ENCODE data around the gene GPR150. TPM values are rescaled to one million over a fixed set of nuclear protein-coding genes. Genes with fewer than 3 reads are reported as not detected.
A peak's percentile ranks its signal among the peaks of the same experiment; 100 is the strongest.

Gene GPR150
- total RNA-seq, 1 donor from 2014 or later, result 0.14 TPM

GRCh38 chr5:95627971-95628810 lies 8.3 kb downstream of the GPR150 start:
- H3K4me1 Mint-ChIP-seq (ENCODE audit: low read depth, unreplicated experiment), result peaks cover 20% of the 10 kb centered on the region
- Histone ChIP-seq H3K4me3 (ENCODE audit: insufficient read depth, low read depth, low read length) (no peak overlapping the region), H3K9me3 (ENCODE audit: insufficient read depth, low read depth, low read length) (peaks cover 3% of the 10 kb centered on the region), H4K20me1 (ENCODE audit: insufficient read depth, low read length) (no peaks in the 10 kb centered on the region), H3K9ac (ENCODE audit: low read length) (no peak overlapping the region), H3K4me2 (ENCODE audit: low read length) (no peak overlapping the region), H3K79me2 (ENCODE audit: insufficient read depth, low read length) (no peaks in the 10 kb centered on the region), H2AFZ (ENCODE audit: low read depth, low read length) (no peak overlapping the region), H3K27me3 (ENCODE audit: insufficient read depth, low read length) (no peaks in the 10 kb centered on the region), H3K27ac (ENCODE audit: low read depth, low read length) (no peak overlapping the region), H3K4me1 (ENCODE audit: insufficient read depth, low read length) (peaks cover 13% of the 10 kb centered on the region), H3K36me3 (ENCODE audit: insufficient read depth, low read length) (no peaks in the 10 kb centered on the region)
- no peak overlapping the region for H3K4me3 Mint-ChIP-seq (ENCODE audit: unreplicated experiment)
- FAIRE-seq (no peak), DNase-seq (ENCODE audit: low read depth) (no peak)
- TF ChIP-seq CTCF (IDR thresholded peaks at IDR 0.05; ENCODE audit: insufficient read depth, low read depth, low read length) (no peak), EZH2 (IDR thresholded peaks at IDR 0.05; ENCODE audit: insufficient read depth, low read length) (no peak)
- H3K27me3 Mint-ChIP-seq (ENCODE audit: low read depth, unreplicated experiment), result peaks cover 12% of the 10 kb centered on the region
- H3K36me3 Mint-ChIP-seq (ENCODE audit: low read depth, unreplicated experiment), result no peaks in the 10 kb centered on the region
- peaks cover 5% of the 10 kb centered on the region for H3K9me3 Mint-ChIP-seq (ENCODE audit: unreplicated experiment)
- no peak overlapping the region for H3K27ac Mint-ChIP-seq (ENCODE audit: unreplicated experiment)

GRCh38 chr5:95628933-95629332 lies 9.0 kb downstream of the GPR150 start:
- TF ChIP-seq CTCF (IDR thresholded peaks at IDR 0.05; ENCODE audit: insufficient read depth, low read depth, low read length) (no peak), EZH2 (IDR thresholded peaks at IDR 0.05; ENCODE audit: insufficient read depth, low read length) (no peak)
- H3K27ac ChIP-seq (ENCODE audit: low read depth, low read length), result no peak overlapping the region
- Mint-ChIP-seq H3K36me3 (ENCODE audit: low read depth, unreplicated experiment) (no peaks in the 10 kb centered on the region), H3K9me3 (ENCODE audit: unreplicated experiment) (peaks cover 5% of the 10 kb centered on the region), H3K27ac (ENCODE audit: unreplicated experiment) (no peak overlapping the region), H3K4me1 (ENCODE audit: low read depth, unreplicated experiment) (peaks cover 20% of the 10 kb centered on the region), H3K4me3 (ENCODE audit: unreplicated experiment) (no peak overlapping the region), H3K27me3 (ENCODE audit: low read depth, unreplicated experiment) (peaks cover 6% of the 10 kb centered on the region)
- no peaks in the 10 kb centered on the region for H3K27me3 ChIP-seq (ENCODE audit: insufficient read depth, low read length)
- H2AFZ ChIP-seq (ENCODE audit: low read depth, low read length), result no peak overlapping the region
- H4K20me1 ChIP-seq (ENCODE audit: insufficient read depth, low read length), result no peaks in the 10 kb centered on the region
- no peak overlapping the region for H3K4me2 ChIP-seq (ENCODE audit: low read length)
- H3K4me1 ChIP-seq (ENCODE audit: insufficient read depth, low read length), result peaks cover 13% of the 10 kb centered on the region
- DNase-seq (ENCODE audit: low read depth) (no peak), FAIRE-seq (no peak)
- no peaks in the 10 kb centered on the region for H3K79me2 ChIP-seq (ENCODE audit: insufficient read depth, low read length)
- H3K36me3 ChIP-seq (ENCODE audit: insufficient read depth, low read length), result no peaks in the 10 kb centered on the region
- H3K4me3 ChIP-seq (ENCODE audit: insufficient read depth, low read depth, low read length), result no peak overlapping the region
- H3K9me3 ChIP-seq (ENCODE audit: insufficient read depth, low read depth, low read length), result peaks cover 3% of the 10 kb centered on the region
- H3K9ac ChIP-seq (ENCODE audit: low read length), result no peak overlapping the region

GRCh38 chr5:95630394-95630917 lies 10.6 kb downstream of the GPR150 start:
- Mint-ChIP-seq H3K27me3 (ENCODE audit: low read depth, unreplicated experiment) (peaks cover 1% of the 10 kb centered on the region), H3K36me3 (ENCODE audit: low read depth, unreplicated experiment) (no peaks in the 10 kb centered on the region), H3K4me3 (ENCODE audit: unreplicated experiment) (no peak overlapping the region), H3K9me3 (ENCODE audit: unreplicated experiment) (peaks cover 5% of the 10 kb centered on the region), H3K27ac (ENCODE audit: unreplicated experiment) (peak overlapping the region; percentile 83), H3K4me1 (ENCODE audit: low read depth, unreplicated experiment) (peaks cover 20% of the 10 kb centered on the region)
- DNase-seq (ENCODE audit: low read depth) (no peak), FAIRE-seq (no peak)
- Histone ChIP-seq H4K20me1 (ENCODE audit: insufficient read depth, low read length) (no peaks in the 10 kb centered on the region), H3K27ac (ENCODE audit: low read depth, low read length) (no peak overlapping the region), H3K36me3 (ENCODE audit: insufficient read depth, low read length) (no peaks in the 10 kb centered on the region), H3K9me3 (ENCODE audit: insufficient read depth, low read depth, low read length) (peaks cover 3% of the 10 kb centered on the region), H3K4me2 (ENCODE audit: low read length) (no peak overlapping the region), H3K4me1 (ENCODE audit: insufficient read depth, low read length) (peaks cover 13% of the 10 kb centered on the region), H2AFZ (ENCODE audit: low read depth, low read length) (no peak overlapping the region), H3K79me2 (ENCODE audit: insufficient read depth, low read length) (no peaks in the 10 kb centered on the region), H3K27me3 (ENCODE audit: insufficient read depth, low read length) (no peaks in the 10 kb centered on the region), H3K9ac (ENCODE audit: low read length) (no peak overlapping the region), H3K4me3 (ENCODE audit: insufficient read depth, low read depth, low read length) (no peak overlapping the region)
- TF ChIP-seq EZH2 (IDR thresholded peaks at IDR 0.05; ENCODE audit: insufficient read depth, low read length), result no peak
- TF ChIP-seq CTCF (IDR thresholded peaks at IDR 0.05; ENCODE audit: insufficient read depth, low read depth, low read length), result no peak

Measured in astrocyte (in vitro differentiated cells and primary cell).